ENCODE results near the gene MAPK1. TPM values are rescaled to one million over a fixed set of nuclear protein-coding genes. Genes with fewer than 3 reads are reported as not detected.
"Not testable (repeated sequence)": the region's sequence is repeated elsewhere in the genome, so short reads cannot be mapped to it uniquely, and the experiment has no call there.

MAPK1 gene
- total RNA-seq, 1 donor from 2014 or later = 124 TPM

DNA sequence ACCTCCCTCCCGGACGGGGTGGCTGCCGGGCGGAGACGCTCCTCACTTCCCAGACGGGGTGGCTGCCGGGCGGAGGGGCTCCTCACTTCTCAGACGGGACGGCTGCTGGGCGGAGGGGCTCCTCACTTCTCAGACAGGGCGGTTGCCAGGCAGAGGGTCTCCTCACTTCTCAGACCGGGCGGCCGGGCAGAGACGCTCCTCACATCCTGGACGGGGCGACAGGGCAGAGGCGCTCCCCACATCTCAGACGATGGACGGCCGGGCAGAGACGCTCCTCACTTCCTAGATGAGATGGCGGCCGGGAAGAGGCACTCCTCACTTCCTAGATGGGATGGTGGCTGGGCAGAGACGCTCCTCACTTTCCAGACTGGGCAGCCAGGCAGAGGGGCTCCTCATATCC lies 16.5 kb upstream of the MAPK1 start:
- intact Hi-C loops (cut with DNase I); DNase-seq (ENCODE audit: low spot score): not testable (repeated sequence)

DNA sequence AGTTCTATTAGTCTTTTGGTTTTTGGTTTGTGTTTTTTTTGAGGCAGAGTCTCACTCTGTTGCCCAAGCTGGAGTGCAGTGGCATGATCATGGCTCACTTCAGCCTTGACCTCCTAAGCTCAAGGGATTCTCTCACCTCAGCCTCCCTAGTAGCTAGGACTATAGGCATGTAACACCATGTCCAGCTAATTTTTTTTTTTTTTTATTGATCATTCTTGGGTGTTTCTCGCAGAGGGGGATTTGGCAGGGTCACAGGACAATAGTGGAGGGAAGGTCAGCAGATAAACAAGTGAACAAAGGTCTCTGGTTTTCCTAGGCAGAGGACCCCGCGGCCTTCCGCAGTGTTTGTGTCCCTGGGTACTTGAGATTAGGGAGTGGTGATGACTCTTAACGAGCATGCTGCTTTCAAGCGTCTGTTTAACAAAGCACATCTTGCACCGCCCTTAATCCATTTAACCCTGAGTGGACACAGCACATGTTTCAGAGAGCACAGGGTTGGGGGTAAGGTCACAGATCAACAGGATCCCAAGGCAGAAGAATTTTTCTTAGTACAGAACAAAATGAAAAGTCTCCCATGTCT lies 15.4 kb upstream of the MAPK1 start:
- DNase-seq (ENCODE audit: low spot score); intact Hi-C loops (cut with DNase I): not testable (repeated sequence)

DNA sequence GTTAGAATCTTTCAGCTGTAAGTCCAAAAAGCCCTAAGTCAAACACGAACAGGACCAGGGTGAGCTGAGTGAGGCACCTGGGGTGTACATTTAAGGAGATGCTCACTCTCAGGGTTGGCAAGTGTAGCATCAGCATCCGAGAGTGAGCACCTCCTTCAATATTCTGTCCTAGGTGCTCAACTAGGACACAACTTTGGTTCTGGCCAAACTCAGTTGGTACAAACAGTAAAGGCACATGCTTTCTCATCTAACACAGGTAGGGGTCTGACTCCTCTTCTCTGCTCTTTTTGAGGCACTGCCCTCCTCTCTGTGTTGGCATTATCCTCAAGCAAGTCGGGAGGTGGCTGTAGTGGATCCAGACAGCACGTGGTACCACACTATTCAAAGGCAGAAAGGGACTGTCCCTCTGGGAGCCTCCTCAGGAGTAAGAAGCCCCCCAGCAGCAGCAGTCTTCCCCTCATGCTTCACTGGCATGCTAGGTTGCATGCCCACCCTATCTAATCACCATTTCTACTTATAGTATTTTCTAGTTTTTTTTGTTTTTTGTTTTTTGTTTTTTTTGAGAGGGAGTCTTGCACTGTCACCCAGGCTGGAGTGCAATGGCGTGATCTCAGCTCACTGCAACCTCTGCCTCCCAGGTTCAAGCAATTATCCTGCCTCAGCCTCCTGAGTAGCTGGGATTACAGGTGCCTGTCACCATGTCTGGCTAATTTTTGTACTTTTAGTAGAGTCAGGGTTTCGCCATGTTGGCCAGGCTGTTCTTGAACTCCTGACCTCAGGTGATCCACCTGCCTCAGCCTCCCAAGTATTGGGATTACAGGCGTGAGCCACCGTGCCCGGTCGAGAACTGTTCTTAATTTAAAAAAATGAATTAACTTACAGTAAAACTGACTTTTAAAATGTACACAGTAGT lies 14.7 kb upstream of the MAPK1 start:
- no peak for DNase-seq (ENCODE audit: low spot score)
- intact Hi-C loops (cut with DNase I) = no loop called here

DNA sequence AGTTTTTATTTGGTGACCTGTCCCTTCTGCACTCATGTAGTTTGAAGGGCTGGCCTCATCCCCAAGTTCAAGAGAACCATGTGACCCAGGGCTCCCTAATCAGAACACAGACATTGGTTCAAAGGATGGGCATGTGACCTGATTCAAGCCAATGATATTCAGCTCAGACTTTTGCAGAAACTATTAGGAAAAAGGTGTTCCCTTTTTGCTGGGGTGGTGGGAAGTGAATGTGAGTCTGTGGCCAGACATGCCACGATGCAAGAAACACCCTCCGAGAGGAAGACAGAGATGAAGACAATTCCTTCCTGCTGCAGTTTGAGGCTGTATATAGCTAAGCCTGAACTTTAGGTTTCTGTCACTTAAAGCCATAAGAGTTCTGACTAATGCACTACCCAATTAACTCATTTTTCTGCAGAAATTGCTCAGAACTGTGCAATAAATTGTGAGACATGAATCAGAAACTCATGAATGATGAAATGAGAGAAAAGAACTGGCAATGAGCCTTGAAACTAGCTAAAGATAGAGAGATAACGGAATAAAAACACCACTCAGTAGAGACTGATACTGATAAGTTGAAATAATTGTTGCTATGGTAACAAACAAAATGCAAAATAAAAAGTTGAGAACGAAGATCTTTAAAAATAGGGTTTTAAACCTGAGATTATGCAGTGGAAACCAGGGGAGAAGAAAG lies 9.2 kb upstream of the MAPK1 start:
- intact Hi-C loops (cut with DNase I) = no loop called here

DNA sequence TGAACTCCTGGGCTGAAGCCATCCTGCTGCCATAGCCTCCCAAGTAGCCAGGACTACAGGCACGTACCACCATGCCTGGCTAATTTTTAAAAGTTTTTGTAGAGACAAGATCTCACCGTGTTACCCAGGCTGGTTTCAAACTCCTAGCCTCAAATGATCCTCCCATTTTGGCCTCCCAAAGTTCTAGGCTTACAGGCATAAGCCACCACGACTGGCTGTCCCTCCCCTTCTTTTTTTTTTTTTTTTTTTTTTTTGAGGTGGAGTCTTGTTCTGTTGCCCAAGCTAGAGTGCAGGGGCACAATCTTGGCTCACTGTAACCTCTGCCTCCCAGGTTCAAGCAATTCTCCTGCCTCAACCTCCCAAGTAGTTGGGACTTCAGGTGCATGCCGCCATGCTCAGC lies 7.5 kb upstream of the MAPK1 start:
- DNase-seq (ENCODE audit: low spot score); intact Hi-C loops (cut with DNase I): not testable (repeated sequence)

More for the DNA sequence above, 9.2 kb upstream of the MAPK1 start:
- DNase-seq (ENCODE audit: low spot score) = no peak

DNA sequence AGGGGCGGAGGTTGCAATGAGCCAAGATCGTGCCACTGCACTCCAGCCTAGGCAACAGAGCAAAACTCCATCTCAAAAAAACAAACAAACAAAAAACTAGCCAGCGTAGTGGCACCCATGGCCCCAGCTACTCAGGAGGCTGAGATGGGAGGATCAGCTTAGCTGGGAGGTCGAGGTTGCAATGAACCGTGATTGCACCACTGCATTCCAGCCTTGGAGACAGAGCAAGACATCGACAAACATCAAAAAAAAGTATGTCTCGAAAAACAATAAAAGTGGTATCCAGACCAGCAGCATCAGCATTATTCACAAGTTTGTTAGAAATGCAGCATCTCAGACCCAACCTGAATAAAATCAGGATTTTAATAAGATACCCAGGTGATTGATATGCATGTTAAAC lies 6.2 kb upstream of the MAPK1 start:
- DNase-seq (ENCODE audit: low spot score) = no peak
- intact Hi-C loops (cut with DNase I) = no loop called here

DNA sequence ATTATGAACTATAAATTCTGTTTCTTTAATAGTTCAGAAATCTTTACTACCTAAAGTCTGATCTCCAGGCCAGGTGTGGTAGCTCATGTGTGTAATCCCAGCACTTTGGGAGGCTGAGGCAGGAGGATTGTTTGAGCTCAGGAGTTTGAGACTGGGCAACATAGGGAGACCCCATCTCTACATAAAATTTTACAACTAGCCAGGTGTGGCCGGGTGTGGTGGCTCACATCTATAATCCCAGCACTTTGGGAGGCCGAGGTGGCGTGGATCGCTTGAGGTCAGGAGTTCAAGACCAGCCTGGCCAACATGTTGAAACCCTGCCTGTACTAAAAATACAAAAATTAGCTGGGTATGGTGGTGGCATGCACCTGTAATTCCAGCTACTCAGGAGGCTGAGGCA lies 5.3 kb upstream of the MAPK1 start:
- intact Hi-C loops (cut with DNase I); DNase-seq (ENCODE audit: low spot score): not testable (repeated sequence)

DNA sequence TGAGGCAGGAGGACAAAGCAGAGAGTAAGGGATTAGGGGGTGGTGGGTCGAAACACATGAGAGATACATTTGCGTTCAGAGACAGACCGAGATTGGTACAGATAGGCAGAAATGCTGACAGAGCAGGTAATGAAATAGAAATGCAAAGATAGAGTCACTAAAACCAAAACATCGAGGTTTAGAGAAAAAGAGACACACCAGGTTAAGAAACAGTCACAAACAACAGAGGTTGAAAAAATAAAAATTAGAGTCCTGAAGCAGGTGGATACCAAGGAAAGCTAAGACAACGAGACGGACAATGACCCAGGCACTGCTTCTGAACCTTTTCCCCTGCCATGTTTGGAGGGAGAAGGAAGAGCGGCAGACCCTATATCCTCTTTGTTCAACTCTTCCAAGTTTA lies 1.2 kb upstream of the MAPK1 start:
- DNase-seq (ENCODE audit: low spot score) = no peak
- intact Hi-C loops (cut with DNase I) = loop anchor here (5.0 kb wide), 4 partner anchors 69 to 131 kb away; partner anchors contain the start of gene YPEL1

DNA sequence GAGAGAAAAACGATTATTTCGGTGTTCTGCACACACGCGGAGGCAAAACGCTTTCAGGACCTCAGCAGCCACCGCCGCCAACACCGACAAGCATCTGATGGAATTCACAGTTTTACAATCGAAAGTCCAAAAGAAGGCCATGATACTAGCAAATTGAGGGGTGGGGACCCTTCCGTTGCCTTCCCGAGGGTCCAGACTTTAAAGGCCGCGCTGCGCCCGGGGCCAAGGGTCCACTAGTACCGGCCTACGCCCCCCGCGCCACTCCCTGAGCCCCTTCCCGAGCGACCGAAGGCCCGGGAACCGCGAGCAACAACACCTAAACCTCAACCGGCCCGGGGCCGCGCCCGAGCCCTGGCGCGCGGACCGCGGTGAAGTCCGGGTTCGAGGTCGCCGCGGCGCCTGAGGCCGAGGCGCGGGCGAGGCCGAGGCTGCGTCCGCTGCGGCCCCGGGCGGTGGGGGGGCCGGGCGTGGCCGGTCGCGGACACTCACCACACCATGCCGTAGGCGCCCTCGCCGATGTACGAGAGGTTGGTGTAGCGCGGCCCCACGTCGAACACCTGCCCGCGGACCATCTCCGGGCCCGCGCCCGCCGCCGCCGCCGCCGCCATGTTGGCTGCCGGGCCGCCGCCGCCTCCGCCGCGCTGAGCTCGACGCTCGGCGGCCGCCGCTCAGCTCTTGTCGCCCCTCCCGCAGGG lies 465 bp downstream of the MAPK1 start:
- no peak for DNase-seq (ENCODE audit: low spot score)
- intact Hi-C loops (cut with DNase I) = loop anchor here (5.0 kb wide), 4 partner anchors 70 to 130 kb away; partner anchors contain the start of gene YPEL1

DNA sequence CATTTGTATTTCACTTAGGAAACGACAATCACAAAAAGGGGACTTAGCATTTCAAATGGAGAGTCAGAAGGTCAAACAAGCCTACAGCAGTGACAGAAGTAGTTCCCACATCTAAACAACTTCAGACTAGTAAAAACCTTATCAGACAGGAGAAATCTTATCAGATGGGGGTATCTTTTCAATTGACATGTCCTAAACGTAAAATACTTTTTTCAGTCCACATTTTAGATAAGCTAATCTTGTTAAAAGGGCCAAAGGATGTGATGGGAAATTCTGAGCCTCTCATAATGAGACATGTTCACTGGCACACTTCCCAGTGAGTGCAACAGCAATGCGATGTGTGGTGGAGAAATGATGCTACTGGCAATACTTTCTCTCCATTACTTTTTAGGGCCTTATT lies 2.4 kb downstream of the MAPK1 start:
- intact Hi-C loops (cut with DNase I) = loop anchor here (5.0 kb wide), 4 partner anchors 68 to 128 kb away; partner anchors contain the start of gene YPEL1
- no peak for DNase-seq (ENCODE audit: low spot score)

DNA sequence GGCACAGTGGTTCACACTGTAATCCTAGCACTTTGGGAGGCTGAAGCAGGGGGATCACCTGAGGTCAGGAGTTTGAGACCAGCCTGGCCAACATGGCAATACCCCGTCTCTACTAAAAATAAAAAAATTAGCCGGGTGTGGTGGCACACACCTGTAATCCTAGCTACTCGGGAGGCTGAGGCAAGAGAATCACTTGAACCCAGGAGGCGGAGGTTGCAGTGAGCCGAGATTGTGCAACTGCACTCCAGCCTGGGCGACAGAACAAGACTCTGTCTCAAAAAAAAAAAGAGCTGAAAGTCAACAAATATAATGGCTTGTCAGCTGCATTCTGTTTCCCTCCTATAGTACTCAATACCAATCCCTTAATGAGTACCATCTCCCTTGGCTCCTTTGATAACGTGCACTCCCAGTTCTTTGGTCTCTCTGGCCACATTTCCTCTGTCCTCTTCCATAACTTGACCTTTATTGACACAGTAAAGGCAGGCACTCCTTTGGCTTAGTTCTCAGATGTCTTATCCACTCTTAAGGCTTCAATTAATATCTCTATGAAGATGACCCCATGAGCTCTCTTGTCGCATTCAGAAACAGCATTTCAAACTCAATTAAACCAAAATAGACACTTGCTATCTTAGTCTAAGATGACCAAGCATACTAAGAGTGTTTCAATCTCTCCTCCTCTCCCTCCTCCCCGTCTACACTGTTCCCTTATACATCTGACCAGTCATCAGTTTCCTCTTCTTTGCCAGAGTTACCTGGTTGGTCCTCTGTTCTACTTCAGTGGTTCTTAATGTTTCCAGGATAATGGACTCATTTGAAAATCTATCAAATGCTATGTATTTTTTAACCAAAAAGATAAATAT lies 4.8 kb downstream of the MAPK1 start:
- no peak for DNase-seq (ENCODE audit: low spot score)
- intact Hi-C loops (cut with DNase I) = no loop called here

DNA sequence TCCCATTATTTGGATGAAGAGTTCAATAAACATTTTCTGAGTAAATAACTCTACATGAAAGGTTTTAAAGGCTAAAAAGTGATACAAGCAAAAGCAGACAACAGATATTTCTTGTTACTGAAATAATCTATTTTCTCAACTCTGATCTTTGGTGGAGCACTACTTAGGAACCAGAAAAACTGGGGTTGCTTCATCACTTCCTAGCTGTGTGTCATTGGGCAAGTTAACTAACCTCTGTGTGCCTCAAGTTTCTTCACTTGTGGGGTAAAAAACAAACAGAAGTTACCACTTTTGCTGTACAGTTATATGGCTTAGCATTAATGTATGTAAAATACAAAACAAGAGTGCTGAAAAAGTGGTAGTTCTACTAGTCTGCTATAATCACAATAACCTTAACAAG lies 5.6 kb downstream of the MAPK1 start:
- no peak for DNase-seq (ENCODE audit: low spot score)
- intact Hi-C loops (cut with DNase I) = no loop called here

DNA sequence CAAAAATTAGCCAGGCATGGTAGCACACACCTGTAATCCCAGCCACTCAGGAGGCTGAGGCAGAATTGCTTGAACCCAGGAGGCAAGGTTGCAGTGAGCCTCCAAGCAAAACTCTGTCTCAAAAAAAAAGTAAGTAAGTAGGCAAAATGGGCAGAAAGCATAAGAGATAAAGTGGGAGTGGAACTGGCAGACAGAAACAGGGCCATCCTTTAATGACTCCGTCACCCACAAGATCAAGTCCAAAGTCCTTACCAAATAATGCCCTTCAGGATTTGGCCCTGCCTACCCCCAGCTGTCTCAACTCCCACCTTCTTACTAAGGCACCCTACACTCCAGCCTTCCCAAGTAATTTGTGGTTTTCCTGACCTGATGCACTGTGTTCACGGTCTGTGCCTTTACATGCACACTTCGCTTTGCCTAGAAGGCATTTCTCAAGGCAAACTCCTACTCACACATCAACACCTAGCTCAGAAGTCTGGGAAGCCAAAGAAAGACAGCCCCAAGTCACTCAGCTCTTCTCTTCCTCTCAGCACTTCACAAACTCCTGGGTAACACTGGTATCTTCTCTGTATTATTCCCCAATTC lies 6.1 kb downstream of the MAPK1 start:
- intact Hi-C loops (cut with DNase I) = no loop called here

DNA sequence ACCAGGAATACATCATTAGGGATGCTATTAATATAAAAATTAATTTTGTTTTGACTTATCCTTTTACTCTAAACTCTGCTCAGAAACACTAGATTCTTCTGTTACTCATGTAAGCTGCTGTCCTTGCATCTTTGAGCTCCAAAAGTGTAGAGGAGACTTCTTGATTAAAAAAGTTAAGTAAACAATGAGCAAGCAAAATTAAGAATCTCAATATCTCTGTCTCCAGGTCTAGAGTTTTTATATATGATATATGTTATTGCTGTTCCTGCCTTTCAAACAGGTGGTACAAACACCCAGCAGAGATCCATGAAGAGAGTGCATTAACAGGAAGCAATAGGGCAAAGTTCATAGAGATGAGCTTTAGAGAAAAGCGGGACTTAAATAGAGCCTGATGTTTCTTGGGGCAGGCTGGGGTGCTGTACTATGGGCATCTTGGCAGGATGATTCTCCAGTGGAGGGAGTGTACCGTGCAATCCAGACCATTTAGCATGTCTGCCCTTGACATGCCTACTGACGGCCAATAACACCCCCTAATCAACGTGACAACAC lies 6.9 kb downstream of the MAPK1 start:
- intact Hi-C loops (cut with DNase I) = no loop called here

More for the DNA sequence above, 6.1 kb downstream of the MAPK1 start:
- DNase-seq (ENCODE audit: low spot score) = no peak

DNA sequence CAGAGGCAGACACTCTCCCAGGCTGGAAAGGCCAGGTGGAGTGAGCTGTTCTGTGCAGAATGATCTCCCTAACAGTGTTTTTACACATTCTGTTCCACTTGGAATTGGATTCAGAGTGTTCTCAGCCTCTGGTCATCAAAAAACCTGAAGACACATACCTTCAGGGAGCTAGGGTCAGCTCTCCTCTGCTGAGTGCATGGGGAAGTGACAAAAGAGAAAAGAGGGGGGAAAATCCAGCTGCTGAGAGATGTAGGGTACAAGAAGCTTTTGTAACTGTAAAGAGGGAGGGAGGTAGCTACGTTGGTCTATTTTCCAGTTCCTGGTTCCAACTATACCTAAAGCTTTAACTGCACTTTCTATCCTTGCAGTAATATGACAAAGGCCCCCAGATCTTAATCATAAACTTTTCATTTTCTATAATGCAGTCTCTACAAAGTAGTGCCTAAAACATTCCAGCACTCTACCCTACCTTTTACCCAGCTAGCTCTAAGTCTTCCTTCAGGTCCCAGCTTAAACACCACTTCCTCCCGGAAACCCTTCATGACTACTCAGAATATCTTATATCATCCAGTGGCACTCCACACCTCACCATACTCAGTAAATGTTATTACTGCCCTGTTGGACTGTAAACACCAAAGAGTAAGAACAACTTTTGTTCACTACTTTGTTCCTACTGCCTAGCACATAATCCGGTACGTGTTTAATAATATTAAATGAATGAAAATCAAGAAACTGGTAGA lies 9.2 kb downstream of the MAPK1 start:
- DNase-seq (ENCODE audit: low spot score) = no peak
- intact Hi-C loops (cut with DNase I) = no loop called here

More for the DNA sequence above, 6.9 kb downstream of the MAPK1 start:
- DNase-seq (ENCODE audit: low spot score) = no peak

DNA sequence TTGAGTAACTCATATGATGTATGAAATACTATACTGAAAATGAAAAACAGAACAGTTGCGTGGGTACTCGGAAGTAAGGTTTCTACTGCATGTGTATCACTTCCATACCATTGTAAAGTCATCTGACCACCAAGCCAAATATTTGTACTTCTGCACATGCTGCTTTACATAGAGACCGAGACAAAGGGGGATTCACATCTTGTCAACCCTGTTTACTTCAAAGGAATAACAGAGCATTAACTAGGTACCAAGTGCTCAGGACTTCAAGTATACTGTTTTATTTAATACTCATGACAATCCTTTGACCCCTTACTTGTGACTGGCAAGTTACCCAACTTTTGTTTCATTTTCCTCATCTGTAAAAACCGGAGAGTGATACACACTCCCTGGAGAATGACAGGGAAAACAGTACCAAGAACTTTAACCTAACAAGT lies 9.9 kb downstream of the MAPK1 start:
- DNase-seq (ENCODE audit: low spot score) = no peak
- intact Hi-C loops (cut with DNase I) = no loop called here

DNA sequence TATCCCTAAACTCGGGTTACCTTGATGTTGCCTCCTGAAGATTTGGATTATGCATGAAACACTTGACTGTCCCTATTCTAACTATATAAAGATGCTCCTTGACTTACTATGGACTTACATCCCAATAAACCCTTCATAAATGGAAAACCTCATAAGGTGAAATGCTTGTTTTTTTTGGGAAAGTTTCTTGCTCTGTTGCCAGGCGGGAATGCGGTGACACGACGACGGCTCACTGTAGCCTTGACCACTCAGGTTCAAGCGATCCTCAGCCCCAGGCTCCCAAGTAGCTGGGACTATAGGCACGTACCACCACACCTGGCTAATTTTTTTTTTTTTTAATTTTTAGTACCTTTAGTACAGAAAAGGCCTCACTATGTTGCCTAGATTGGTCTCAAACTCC lies 10.6 kb downstream of the MAPK1 start:
- DNase-seq (ENCODE audit: low spot score) = no peak
- intact Hi-C loops (cut with DNase I) = no loop called here
